Vagina (tissue), 2 donors: ENCODE results near the gene ENAH. TPM values are rescaled to one million over a fixed set of nuclear protein-coding genes. Genes with fewer than 3 reads are reported as not detected.

Experiments
- DNase-seq, 2 donors: peaks; one replicate each; pipeline ENCODE4 v3.0.0-alpha.2; 2017; ENCODE audit errors: extremely low spot score in 2 of 2
- H3K27ac ChIP-seq: fragments of 200-600 bp; sonication (generic); one replicate; pipeline ENCODE4 v1.5.1; 2019
- H3K27me3 ChIP-seq: fragments of 200-600 bp; sonication (generic); one replicate; pipeline ENCODE4 v1.5.1; 2019
- H3K36me3 ChIP-seq, 2 donors: fragments of 200-600 bp; sonication (generic); one replicate each; pipeline ENCODE4 v1.5.1; 2017 to 2019
- H3K4me1 ChIP-seq: fragments of 200-600 bp; sonication (generic); one replicate; pipeline ENCODE4 v1.5.1; 2019
- H3K4me3 ChIP-seq, 2 donors: fragments of 200-600 bp; sonication (generic); 1 replicate in 1 of 2; 2 replicates in 1 of 2; pipeline ENCODE4 v1.5.1; 2016 to 2019
- H3K9me3 ChIP-seq: fragments of 200-600 bp; sonication (generic); one replicate; pipeline ENCODE4 v1.5.1; 2019
- POLR2A ChIP-seq, 2 donors: fragments of 450-650 bp; IDR thresholded peaks; one replicate each; pipeline ENCODE4 v1.6.1; 2017; ENCODE audit warnings: antibody characterized with exemption in 2 of 2, mild to moderate bottlenecking in 2 of 2, moderate library complexity in 2 of 2
- POLR2AphosphoS5 ChIP-seq, 2 donors: sonication (generic); formaldehyde crosslinking; IDR thresholded peaks; one replicate each; pipeline ENCODE4 v1.9.0; 2017; ENCODE audit warnings: antibody characterized with exemption in 2 of 2, mild to moderate bottlenecking in 2 of 2, low read depth in 1 of 2; ENCODE audit not compliant: insufficient read depth in 1 of 2
- intact Hi-C: fragments of 100-400 bp; cut with DNase I; formaldehyde crosslinking; loops from one replicate; pipeline ENCODE4 v1.15.1; 2023
- total RNA-seq: library from RNA; depleted of rRNA; stranded (reverse); fragments of >200 nt; gene quantifications from one replicate; pipeline ENCODE4 v1.2.3, GENCODE V29; 2016
- TF ChIP-seq, protein P1 (sequence below), 3 experiments: fragments of 450-650 bp in 2 of 3; fragments of 200-600 bp in 1 of 3; sonication (generic) in 1 of 3; IDR thresholded peaks; one replicate each; pipeline ENCODE4 v1.5.1; 2017 to 2019; ENCODE audit warnings: antibody characterized with exemption in 3 of 3, mild to moderate bottlenecking in 2 of 3, moderate library complexity in 2 of 3

The ENAH gene
- total RNA-seq, 1 donor from 2014 or later = 62.4 TPM

DNA sequence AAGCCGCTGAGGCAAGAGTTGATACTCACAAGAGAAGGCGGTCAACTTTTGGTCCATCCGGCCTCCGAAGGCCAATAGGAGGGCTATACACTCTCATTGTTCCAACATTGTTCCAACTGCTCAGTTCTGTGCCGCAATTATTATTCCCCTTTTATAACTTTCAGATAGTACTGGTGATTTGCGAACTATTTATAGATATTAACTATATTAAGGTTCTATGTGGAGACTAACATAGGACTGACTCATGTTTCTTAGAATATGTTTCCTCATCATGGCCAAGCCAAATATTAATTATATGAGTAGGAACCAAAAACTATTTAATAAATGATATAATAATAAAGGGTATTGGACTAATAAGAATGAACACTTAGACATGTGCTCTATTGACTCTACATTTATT is 128.4 kb downstream of the ENAH start:
- Histone ChIP-seq H3K27ac (no peak overlapping the region), H3K4me1 (no peaks in the 10 kb centered on the region), H3K9me3 (no peaks in the 10 kb centered on the region), H3K27me3 (no peaks in the 10 kb centered on the region), H3K36me3 (no peaks in the 10 kb centered on the region), H3K4me3 (no peak overlapping the region)
- intact Hi-C loops = no loop called here
- TF ChIP-seq, protein P1, sequence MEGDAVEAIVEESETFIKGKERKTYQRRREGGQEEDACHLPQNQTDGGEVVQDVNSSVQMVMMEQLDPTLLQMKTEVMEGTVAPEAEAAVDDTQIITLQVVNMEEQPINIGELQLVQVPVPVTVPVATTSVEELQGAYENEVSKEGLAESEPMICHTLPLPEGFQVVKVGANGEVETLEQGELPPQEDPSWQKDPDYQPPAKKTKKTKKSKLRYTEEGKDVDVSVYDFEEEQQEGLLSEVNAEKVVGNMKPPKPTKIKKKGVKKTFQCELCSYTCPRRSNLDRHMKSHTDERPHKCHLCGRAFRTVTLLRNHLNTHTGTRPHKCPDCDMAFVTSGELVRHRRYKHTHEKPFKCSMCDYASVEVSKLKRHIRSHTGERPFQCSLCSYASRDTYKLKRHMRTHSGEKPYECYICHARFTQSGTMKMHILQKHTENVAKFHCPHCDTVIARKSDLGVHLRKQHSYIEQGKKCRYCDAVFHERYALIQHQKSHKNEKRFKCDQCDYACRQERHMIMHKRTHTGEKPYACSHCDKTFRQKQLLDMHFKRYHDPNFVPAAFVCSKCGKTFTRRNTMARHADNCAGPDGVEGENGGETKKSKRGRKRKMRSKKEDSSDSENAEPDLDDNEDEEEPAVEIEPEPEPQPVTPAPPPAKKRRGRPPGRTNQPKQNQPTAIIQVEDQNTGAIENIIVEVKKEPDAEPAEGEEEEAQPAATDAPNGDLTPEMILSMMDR (IDR thresholded peaks at IDR 0.05) = no peak
- TF ChIP-seq POLR2A (IDR thresholded peaks at IDR 0.05) = no peak
- no peak for DNase-seq

DNA sequence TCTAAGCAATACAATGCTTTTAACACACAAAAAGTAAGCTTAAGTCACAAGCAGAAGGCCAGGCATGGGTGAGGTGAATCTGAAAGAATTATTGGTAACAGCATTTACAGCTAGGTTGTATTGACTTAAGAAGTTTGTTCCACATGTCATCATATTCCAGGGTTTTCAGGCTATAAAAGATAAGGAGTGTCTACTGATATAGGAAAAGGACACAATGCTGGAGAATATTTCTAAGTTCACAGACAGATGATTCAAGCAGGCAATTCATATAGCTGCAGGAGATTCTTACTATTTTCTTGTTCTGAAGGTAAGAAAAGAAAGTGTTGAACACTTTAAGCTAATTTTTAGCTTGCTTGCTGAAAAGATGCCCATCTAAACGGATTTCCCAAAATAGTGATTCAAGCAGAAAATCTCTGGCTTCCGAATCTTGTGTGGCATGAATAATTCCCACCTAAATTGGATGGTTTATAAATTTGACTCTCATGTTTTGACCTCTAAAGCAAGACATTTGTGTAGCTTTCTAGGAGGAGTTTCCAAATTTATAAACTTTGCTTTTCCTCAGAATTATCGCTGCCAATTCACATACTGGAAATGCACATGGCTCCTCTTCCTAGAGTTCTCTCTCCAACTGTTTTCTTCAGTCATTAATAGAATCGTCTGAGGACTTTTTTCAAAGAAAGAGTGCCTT is 129.5 kb downstream of the ENAH start:
- DNase-seq = no peak
- TF ChIP-seq, protein P1 (IDR thresholded peaks at IDR 0.05) = no peak
- TF ChIP-seq POLR2A (IDR thresholded peaks at IDR 0.05) (no peak), POLR2AphosphoS5 (IDR thresholded peaks at IDR 0.05; ENCODE audit: insufficient read depth in 1 of 2, low read depth in 1 of 2) (no peak)
- Histone ChIP-seq H3K27me3 (no peaks in the 10 kb centered on the region), H3K36me3 (no peaks in the 10 kb centered on the region), H3K4me1 (no peaks in the 10 kb centered on the region), H3K4me3 (no peak overlapping the region), H3K27ac (no peak overlapping the region), H3K9me3 (no peaks in the 10 kb centered on the region)
- intact Hi-C loops = no loop called here

DNA sequence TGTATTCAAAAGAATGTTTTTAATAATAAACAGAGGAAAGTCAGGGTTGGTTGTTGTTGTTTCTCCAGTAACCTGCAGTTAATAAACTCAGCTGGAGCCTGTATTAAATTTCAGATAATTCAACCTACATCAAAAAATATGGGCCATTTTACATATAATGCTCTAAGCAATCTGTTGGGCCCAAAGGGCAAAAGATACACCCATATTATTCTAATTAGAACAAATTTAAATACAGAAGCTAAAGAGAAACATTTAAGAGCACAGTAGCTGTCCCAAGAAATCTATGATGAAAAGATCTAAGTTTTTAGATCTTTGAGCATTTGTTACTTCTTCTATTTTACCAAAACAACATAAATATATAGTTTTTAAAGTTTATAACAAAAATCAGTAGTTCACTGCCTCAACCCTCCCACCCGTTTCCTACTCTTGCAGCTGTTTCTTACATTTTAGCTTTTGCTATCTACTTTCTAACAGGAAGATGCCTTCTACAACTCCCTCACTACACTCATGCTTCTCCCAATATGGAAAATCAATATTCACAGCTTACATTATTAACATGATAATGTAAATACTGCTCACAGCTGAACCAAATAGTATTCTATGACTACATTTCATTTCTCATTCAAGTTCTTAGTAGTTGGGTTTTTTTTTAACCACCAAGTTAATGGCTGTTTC is 130.2 kb downstream of the ENAH start:
- H3K4me1 ChIP-seq = no peaks in the 10 kb centered on the region
- intact Hi-C loops = no loop called here
- H3K27me3 ChIP-seq = no peaks in the 10 kb centered on the region
- H3K9me3 ChIP-seq = no peaks in the 10 kb centered on the region
- TF ChIP-seq, protein P1 (IDR thresholded peaks at IDR 0.05) = no peak
- no peak for TF ChIP-seq POLR2AphosphoS5 (IDR thresholded peaks at IDR 0.05; ENCODE audit: insufficient read depth in 1 of 2, low read depth in 1 of 2)
- no peak for TF ChIP-seq POLR2A (IDR thresholded peaks at IDR 0.05)
- DNase-seq = no peak
- no peaks in the 10 kb centered on the region for H3K36me3 ChIP-seq
- no peak overlapping the region for H3K4me3 ChIP-seq
- H3K27ac ChIP-seq = no peak overlapping the region

DNA sequence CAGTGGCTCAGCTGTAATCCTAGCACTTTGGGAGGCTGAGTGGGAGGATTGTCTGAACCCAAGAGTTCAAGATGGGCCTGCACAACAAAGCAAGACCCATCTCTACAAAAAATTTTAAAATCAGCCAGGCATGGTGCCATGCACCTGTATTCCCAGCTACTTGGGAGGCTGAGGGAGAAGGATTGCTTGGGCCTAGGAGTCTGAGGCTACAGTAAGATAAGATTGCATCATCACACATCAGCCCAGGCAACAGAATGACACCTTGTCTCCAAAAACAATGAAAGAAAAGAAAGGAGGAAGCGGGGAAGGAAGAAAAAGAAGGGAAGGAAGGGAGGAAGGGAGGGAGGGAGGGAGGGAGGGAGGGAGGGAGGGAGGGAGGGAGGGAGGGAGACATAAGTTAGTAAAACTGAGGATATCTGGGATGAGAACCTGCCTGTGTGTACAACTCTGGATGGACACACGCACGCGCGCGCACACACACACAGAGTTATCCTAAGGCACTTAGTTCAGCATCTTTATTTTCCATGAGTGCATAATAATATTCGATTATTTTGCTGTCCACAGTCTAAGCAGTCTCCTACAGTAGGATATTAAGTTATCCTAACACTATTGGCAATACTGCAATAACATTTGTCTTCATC is 132.2 kb downstream of the ENAH start:
- H3K4me3 ChIP-seq = no peak overlapping the region
- TF ChIP-seq POLR2AphosphoS5 (IDR thresholded peaks at IDR 0.05; ENCODE audit: insufficient read depth in 1 of 2, low read depth in 1 of 2) (no peak), POLR2A (IDR thresholded peaks at IDR 0.05) (no peak)
- TF ChIP-seq, protein P1 (IDR thresholded peaks at IDR 0.05) = no peak
- intact Hi-C loops = no loop called here

More for the DNA sequence above, 132.2 kb downstream of the ENAH start:
- H3K36me3 ChIP-seq = no peaks in the 10 kb centered on the region
- no peaks in the 10 kb centered on the region for H3K9me3 ChIP-seq
- no peaks in the 10 kb centered on the region for H3K4me1 ChIP-seq
- H3K27ac ChIP-seq = no peak overlapping the region
- no peaks in the 10 kb centered on the region for H3K27me3 ChIP-seq
- no peak for DNase-seq
